K562 (cell line): ENCODE data around the gene GLRX5. TPM values are rescaled to one million over a fixed set of nuclear protein-coding genes. Genes with fewer than 3 reads are reported as not detected.
A peak's percentile ranks its signal among the peaks of the same experiment; 100 is the strongest.

ENCODE experiments used
- ATAC-seq: fragments of 200-7000 bp; cut with Tn5 transposase; 3 replicates; pipeline ENCODE4 v1.9.1; 2020; ENCODE audit warnings: moderate library complexity
- BruUV-seq: library from RNA; stranded (reverse); fragments of 400-500 nt; replicated peaks from 2 replicates; lab custom pipeline; 2021; lab: Mats Ljungman, UMichigan
- CTCF ChIA-PET: fragments of 300-600 bp; formaldehyde crosslinking; extraction: SDS; loops from one replicate; lab custom pipeline; 2021; ENCODE audit warnings: low intra/inter-chr PET ratio; lab: Yijun Ruan, JAX
- POLR2A ChIA-PET: fragments of 300-600, 350-650 bp; sonication (Branson Sonifier 250); formaldehyde crosslinking; extraction: SDS; loops from one replicate; lab custom pipeline; 2021; ENCODE audit warnings: antibody characterized with exemption, inconsistent platforms; lab: Yijun Ruan, JAX
- DNase-seq, 4 experiments: peaks; one replicate each; pipeline versions ENCODE4 v3.0.0 to v3.0.0-alpha.2; 2011 to 2018; ENCODE audit warnings: low spot score in 3 of 4, mixed read lengths in 3 of 4; ENCODE audit errors: extremely low read depth in 1 of 4
- FAIRE-seq: peaks from 2 replicates; lab custom pipeline; 2011; peaks lifted over from hg19 to GRCh38; lab: Jason Lieb, UNC
- H2AFZ ChIP-seq: 2 replicates; pipeline ENCODE4 v1.6.0; 2011; ENCODE audit warnings: low read depth, low read length, control low read depth, inconsistent platforms
- H3K27ac ChIP-seq: fragments of 200-600 bp; 3 replicates; pipeline ENCODE4 v1.8.0; 2011; ENCODE audit warnings: low read depth, mild to moderate bottlenecking, control low read depth, inconsistent platforms, low read length, moderate library complexity, mixed read lengths; ENCODE audit errors: extremely low read depth
- H3K27me3 ChIP-seq, 2 experiments: fragments of 300-600 bp in 1 of 2; 2 replicates in 1 of 2; 3 replicates in 1 of 2; pipeline versions ENCODE4 v1.6.0 to v1.8.0; 2011; ENCODE audit warnings: inconsistent platforms in 2 of 2, low read length in 2 of 2, mild to moderate bottlenecking in 1 of 2, mixed read lengths in 1 of 2, moderate library complexity in 1 of 2; ENCODE audit not compliant: control insufficient read depth in 2 of 2, insufficient read depth in 2 of 2
- H3K36me3 ChIP-seq: fragments of 300-600 bp; 3 replicates; pipeline ENCODE4 v1.8.0; 2011; ENCODE audit warnings: mild to moderate bottlenecking, low read length, inconsistent platforms; ENCODE audit not compliant: control insufficient read depth, insufficient read depth
- H3K4me1 ChIP-seq, 2 experiments: fragments of 200-600 bp in 1 of 2; replicated peaks in 1 of 2; 2 replicates in 1 of 2; 3 replicates in 1 of 2; pipeline versions ENCODE4 v1.5.1 to v1.8.0; 2011; ENCODE audit warnings: inconsistent platforms in 2 of 2, low read length in 2 of 2, mild to moderate bottlenecking in 1 of 2, mixed read lengths in 1 of 2, moderate library complexity in 1 of 2; ENCODE audit not compliant: control insufficient read depth in 2 of 2, insufficient read depth in 2 of 2
- H3K4me2 ChIP-seq: 2 replicates; pipeline ENCODE4 v1.6.1; 2011; ENCODE audit warnings: low read length, control low read depth, inconsistent platforms, mixed read lengths; ENCODE audit not compliant: insufficient read depth
- H3K4me3 ChIP-seq: fragments of 200-600 bp; sonication (generic), shearing (Covaris generic); 2 replicates; pipeline ENCODE4 v1.5.1; 2016; ENCODE audit warnings: control low read depth, inconsistent platforms
- H3K79me2 ChIP-seq: fragments of 200-600 bp; 3 replicates; pipeline ENCODE4 v1.8.0; 2011; ENCODE audit warnings: low read length, inconsistent platforms; ENCODE audit not compliant: control insufficient read depth, insufficient read depth
- H3K9ac ChIP-seq, 2 experiments: 2 replicates each; pipeline versions ENCODE4 v1.6.0 to v1.6.1; 2011; ENCODE audit warnings: low read depth in 2 of 2, low read length in 2 of 2, control low read depth in 1 of 2, inconsistent platforms in 1 of 2, mild to moderate bottlenecking in 1 of 2, mixed read lengths in 1 of 2; ENCODE audit not compliant: insufficient read depth in 1 of 2
- H3K9me1 ChIP-seq: one replicate; pipeline ENCODE4 v1.6.0; 2011; ENCODE audit warnings: inconsistent platforms, mild to moderate bottlenecking, low read length, moderate library complexity; ENCODE audit not compliant: control insufficient read depth, insufficient read depth
- H3K9me3 ChIP-seq: replicated peaks from 2 replicates; pipeline ENCODE4 v1.5.1; 2011; ENCODE audit warnings: low read depth, low read length, inconsistent platforms; ENCODE audit not compliant: control insufficient read depth, insufficient read depth
- H4K20me1 ChIP-seq: replicated peaks from 2 replicates; pipeline ENCODE4 v1.6.1; 2011; ENCODE audit warnings: low read length, inconsistent platforms, mixed read lengths; ENCODE audit not compliant: control insufficient read depth, insufficient read depth
- HNRNPH1 ChIP-seq: fragments of 200-400 bp; formaldehyde crosslinking; optimal IDR thresholded peaks from 2 replicates; pipeline ENCODE3; 2017; ENCODE audit warnings: low read depth, mild to moderate bottlenecking, low read length, moderate library complexity
- WGBS: fragments of 100-300 bp; shearing (Covaris generic); methylation state at CpG from one replicate; pipeline ENCODE4 v1.1.6; 2016; ENCODE audit warnings: low coverage, mixed read lengths; ENCODE audit not compliant: insufficient coverage; ENCODE audit errors: missing lambda C conversion rate; 5-methylcytosine and 5-hydroxymethylcytosine counted together
- in situ Hi-C: fragments of 300-500 bp; cut with MboI; formaldehyde crosslinking; loops from 4 replicates; pipeline ENCODE4 v1.15.0; 2018; ENCODE audit warnings: inconsistent platforms, mixed read lengths
- intact Hi-C: fragments of 100-400 bp; cut with micrococcal nuclease; formaldehyde crosslinking; loops from 2 replicates; pipeline ENCODE4 v1.14.2; 2022
- polyA plus RNA-seq, 8 experiments: library from polyadenylated mRNA; depleted of rRNA in 4 of 8; stranded (reverse) in 5 of 8; unstranded in 3 of 8; fragments of >200 nt; fragmentation: Nextera tagmentation in 2 of 8; fragmentation: Illumina TruSeq in 1 of 8; extraction: Ambion mirVana in 2 of 8; extraction: Trizol in 1 of 8; gene quantifications; 2 replicates each; pipeline versions ENCODE4 v1.2.1 to v1.2.3, GENCODE V29; 2011 to 2014; ENCODE audit warnings: inconsistent platforms in 1 of 8, missing spikeins in 1 of 8
- total RNA-seq, 7 experiments: library from RNA; depleted of rRNA in 6 of 7; stranded (reverse); fragments of >200 nt in 6 of 7; fragmentation: Illumina TruSeq in 2 of 7; extraction: Trizol in 2 of 7; gene quantifications; 2 replicates each; pipeline versions ENCODE4 v1.2.1 to v1.2.3, GENCODE V29; 2011 to 2021; ENCODE audit warnings: low replicate concordance in 1 of 7
- TF ChIP-seq, protein P1 (sequence below), 2 experiments: fragments of 450-650 bp in 1 of 2; sonication (generic) in 1 of 2; formaldehyde crosslinking in 1 of 2; IDR thresholded peaks; 2 replicates each; pipeline versions ENCODE4 v1.7.1 to v1.9.0; 2016 to 2022; ENCODE audit warnings: inconsistent platforms in 1 of 2, mild to moderate bottlenecking in 1 of 2, missing genetic modification reagents in 1 of 2

Gene GLRX5
- total and polyA plus RNA-seq, 9 of the 15 experiments (the other 6 are each of a cell fraction or from before 2014, with no cell fraction given): 16.7 to 96.8 (median 66.8) TPM

DNA sequence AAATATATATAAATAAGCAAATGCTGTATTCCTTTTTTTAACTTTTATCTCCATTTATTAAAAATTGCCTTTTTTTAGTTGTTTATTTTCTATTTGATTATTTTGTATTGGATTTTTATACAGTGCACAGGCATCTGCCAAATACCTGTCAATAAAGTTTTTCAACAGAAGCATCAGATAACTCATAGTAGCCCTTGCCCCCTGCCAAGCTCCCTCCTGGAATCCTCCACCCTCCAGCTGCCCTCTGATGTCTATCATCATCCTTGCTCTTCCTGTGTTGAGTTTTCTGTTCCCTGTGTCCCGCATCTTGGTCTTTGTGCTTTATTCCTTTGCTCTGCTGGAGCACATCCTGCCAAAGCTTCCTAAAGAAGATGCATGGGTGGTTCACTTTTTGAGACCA is 16.6 kb downstream of the GLRX5 start:
- in situ Hi-C loops: loop anchor here (25.0 kb wide), 2 partner anchors 711 to 861 kb away; partner anchors contain the start of gene BDKRB1
- peaks cover 15% of the 10 kb centered on the region; the same call in 1 of the 3 replicates for H3K36me3 ChIP-seq
- H3K9ac ChIP-seq: no peak overlapping the region
- H3K27me3 ChIP-seq: no peaks in the 10 kb centered on the region
- 85% methylated on average over 1 of the region's 1 CpG for whole genome bisulfite sequencing
- ChIA-PET CTCF (no interaction called here), POLR2A (no interaction called here)
- DNase-seq: no peak
- no peaks in the 10 kb centered on the region for H4K20me1 ChIP-seq
- H3K4me1 ChIP-seq: no peaks in the 10 kb centered on the region; a peak in 1 of 5 replicates
- peaks cover 3% of the 10 kb centered on the region; the same call in 1 of the 3 replicates for H3K79me2 ChIP-seq
- H3K4me2 ChIP-seq: no peak overlapping the region
- no peak overlapping the region for H2AFZ ChIP-seq
- H3K27ac ChIP-seq: no peak overlapping the region
- FAIRE-seq: no peak
- H3K9me1 ChIP-seq: no peaks in the 10 kb centered on the region
- no peak for ATAC-seq
- no TSS peak for BruUV-seq
- H3K4me3 ChIP-seq: no peak overlapping the region
- intact Hi-C loops: no loop called here
- no peak for TF ChIP-seq HNRNPH1
- TF ChIP-seq, protein P1, sequence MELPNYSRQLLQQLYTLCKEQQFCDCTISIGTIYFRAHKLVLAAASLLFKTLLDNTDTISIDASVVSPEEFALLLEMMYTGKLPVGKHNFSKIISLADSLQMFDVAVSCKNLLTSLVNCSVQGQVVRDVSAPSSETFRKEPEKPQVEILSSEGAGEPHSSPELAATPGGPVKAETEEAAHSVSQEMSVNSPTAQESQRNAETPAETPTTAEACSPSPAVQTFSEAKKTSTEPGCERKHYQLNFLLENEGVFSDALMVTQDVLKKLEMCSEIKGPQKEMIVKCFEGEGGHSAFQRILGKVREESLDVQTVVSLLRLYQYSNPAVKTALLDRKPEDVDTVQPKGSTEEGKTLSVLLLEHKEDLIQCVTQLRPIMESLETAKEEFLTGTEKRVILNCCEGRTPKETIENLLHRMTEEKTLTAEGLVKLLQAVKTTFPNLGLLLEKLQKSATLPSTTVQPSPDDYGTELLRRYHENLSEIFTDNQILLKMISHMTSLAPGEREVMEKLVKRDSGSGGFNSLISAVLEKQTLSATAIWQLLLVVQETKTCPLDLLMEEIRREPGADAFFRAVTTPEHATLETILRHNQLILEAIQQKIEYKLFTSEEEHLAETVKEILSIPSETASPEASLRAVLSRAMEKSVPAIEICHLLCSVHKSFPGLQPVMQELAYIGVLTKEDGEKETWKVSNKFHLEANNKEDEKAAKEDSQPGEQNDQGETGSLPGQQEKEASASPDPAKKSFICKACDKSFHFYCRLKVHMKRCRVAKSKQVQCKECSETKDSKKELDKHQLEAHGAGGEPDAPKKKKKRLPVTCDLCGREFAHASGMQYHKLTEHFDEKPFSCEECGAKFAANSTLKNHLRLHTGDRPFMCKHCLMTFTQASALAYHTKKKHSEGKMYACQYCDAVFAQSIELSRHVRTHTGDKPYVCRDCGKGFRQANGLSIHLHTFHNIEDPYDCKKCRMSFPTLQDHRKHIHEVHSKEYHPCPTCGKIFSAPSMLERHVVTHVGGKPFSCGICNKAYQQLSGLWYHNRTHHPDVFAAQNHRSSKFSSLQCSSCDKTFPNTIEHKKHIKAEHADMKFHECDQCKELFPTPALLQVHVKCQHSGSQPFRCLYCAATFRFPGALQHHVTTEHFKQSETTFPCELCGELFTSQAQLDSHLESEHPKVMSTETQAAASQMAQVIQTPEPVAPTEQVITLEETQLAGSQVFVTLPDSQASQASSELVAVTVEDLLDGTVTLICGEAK (IDR thresholded peaks at IDR 0.05): peak; percentile 62
- TF ChIP-seq, protein P1 (CRISPR knock-in tag; IDR thresholded peaks at IDR 0.05): no peak
- TF ChIP-seq, all 486 proteins: peak for 1
- no peaks in the 10 kb centered on the region for H3K9me3 ChIP-seq
